Measurements from ENCODE around the gene DHTKD1.

The DHTKD1 gene

GRCh38 chr10:12073526-12073925, 4.8 kb downstream of the DHTKD1 start:
- Histone ChIP-seq H3K79me1 (ENCODE audit: low read depth, low read length) (peaks cover 4% of the 10 kb centered on the region), H2BK15ac (ENCODE audit: low read length) (no peak overlapping the region), H3K4me3 (ENCODE audit: low read length in 2 of 2) (no peak overlapping the region), H3K23ac (ENCODE audit: low read depth, low read length, poor library complexity) (no peak overlapping the region), H3K36me3 (replicated peaks in 1 of 2; ENCODE audit: control insufficient read depth in 2 of 2, insufficient read depth in 2 of 2, low read length in 2 of 2) (peaks cover 3 to 9% of the 10 kb centered on the region in 2 donors), H3K9ac (ENCODE audit: low read depth, low read length, poor library complexity) (no peak overlapping the region), H2BK12ac (ENCODE audit: low read length) (no peak overlapping the region), H3K14ac (ENCODE audit: low read length) (no peak overlapping the region), H3K4me1 (ENCODE audit: control insufficient read depth in 2 of 2, insufficient read depth in 1 of 2, low read depth in 1 of 2, low read length in 2 of 2) (peaks cover 0 to 2% of the 10 kb centered on the region in 2 donors), H2BK120ac (ENCODE audit: low read depth, low read length) (no peak overlapping the region), H2AK5ac (ENCODE audit: low read depth, low read length) (no peak overlapping the region), H3K27ac (replicated peaks; ENCODE audit: low read length) (no peak overlapping the region), H3K4ac (ENCODE audit: low read length) (no peak overlapping the region), H3K27me3 (ENCODE audit: control insufficient read depth in 3 of 3, insufficient read depth in 3 of 3, low read depth in 1 of 3, low read length in 3 of 3) (no peaks in the 10 kb centered on the region), H4K91ac (ENCODE audit: low read depth, low read length, poor library complexity) (no peak overlapping the region), H4K8ac (ENCODE audit: low read depth, low read length) (no peak overlapping the region), H2AFZ (ENCODE audit: low read length) (no peak overlapping the region), H3K4me2 (ENCODE audit: insufficient read depth, low read length, poor library complexity, severe bottlenecking) (no peak overlapping the region), H2BK5ac (ENCODE audit: low read length) (no peak overlapping the region), H3K9me3 (replicated peaks in 1 of 2; ENCODE audit: control insufficient read depth in 2 of 2, insufficient read depth in 1 of 2, low read depth in 1 of 2, low read length in 2 of 2) (no peaks in the 10 kb centered on the region), H3K18ac (ENCODE audit: low read length) (no peak overlapping the region)
- no CpG with 5 or more reads among the region's 4 CpGs for WGBS, 2 donors (ENCODE audit: extremely low coverage in 2 of 2, insufficient read length in 2 of 2, insufficient replicate concordance in 1 of 2)
- no peak for DNase-seq (ENCODE audit: low spot score)

DNA sequence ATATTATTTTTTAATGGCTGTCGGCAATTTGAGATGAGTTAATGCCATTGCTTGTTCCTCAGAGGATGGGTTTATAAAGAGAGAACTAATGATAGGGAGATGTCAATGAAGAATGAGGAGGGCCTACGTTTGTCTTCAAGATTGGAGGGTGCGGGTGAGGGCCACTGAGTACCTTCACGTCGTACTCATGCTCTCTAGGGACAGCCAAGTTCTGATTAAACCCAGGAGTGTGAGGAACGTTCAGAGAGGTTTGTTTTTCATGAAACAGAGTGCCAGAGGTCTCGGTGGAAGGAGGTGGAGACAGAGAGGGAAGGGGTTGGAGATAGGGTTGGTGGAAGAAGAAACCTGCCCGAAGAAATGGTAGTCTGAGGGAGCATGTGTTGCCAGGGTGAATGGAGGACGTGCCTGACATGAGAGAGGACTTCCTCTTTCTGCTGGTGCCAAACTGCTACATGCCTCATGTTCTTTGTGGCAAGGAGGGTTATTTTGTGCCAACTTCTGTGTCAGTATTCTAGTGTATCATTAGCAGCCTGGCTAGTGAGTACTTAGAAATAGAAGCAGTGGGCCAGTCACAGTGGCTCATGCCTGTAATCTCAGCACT, 8.9 kb downstream of the DHTKD1 start:
- WGBS, 2 donors (ENCODE audit: extremely low coverage in 2 of 2, insufficient read length in 2 of 2, insufficient replicate concordance in 1 of 2), result no CpG with 5 or more reads among the region's 9 CpGs
- H3K4ac ChIP-seq (ENCODE audit: low read length), result no peak overlapping the region
- no peak overlapping the region for H2AFZ ChIP-seq (ENCODE audit: low read length)
- no peak overlapping the region for H3K23ac ChIP-seq (ENCODE audit: low read depth, low read length, poor library complexity)
- H2BK5ac ChIP-seq (ENCODE audit: low read length), result no peak overlapping the region
- peaks cover 7 to 29% of the 10 kb centered on the region in 2 donors for H3K36me3 ChIP-seq (replicated peaks in 1 of 2; ENCODE audit: control insufficient read depth in 2 of 2, insufficient read depth in 2 of 2, low read length in 2 of 2)
- H3K14ac ChIP-seq (ENCODE audit: low read length), result no peak overlapping the region
- H3K9ac ChIP-seq (ENCODE audit: low read depth, low read length, poor library complexity), result no peak overlapping the region
- H2AK5ac ChIP-seq (ENCODE audit: low read depth, low read length), result no peak overlapping the region
- no peak overlapping the region for H4K8ac ChIP-seq (ENCODE audit: low read depth, low read length)
- no peak overlapping the region for H2BK120ac ChIP-seq (ENCODE audit: low read depth, low read length)
- H2BK12ac ChIP-seq (ENCODE audit: low read length), result no peak overlapping the region
- no peak overlapping the region for H2BK15ac ChIP-seq (ENCODE audit: low read length)
- no peaks in the 10 kb centered on the region for H3K27me3 ChIP-seq (ENCODE audit: control insufficient read depth in 3 of 3, insufficient read depth in 3 of 3, low read depth in 1 of 3, low read length in 3 of 3)
- no peaks in the 10 kb centered on the region for H3K9me3 ChIP-seq (replicated peaks in 1 of 2; ENCODE audit: control insufficient read depth in 2 of 2, insufficient read depth in 1 of 2, low read depth in 1 of 2, low read length in 2 of 2)
- peaks cover 2% of the 10 kb centered on the region for H3K79me1 ChIP-seq (ENCODE audit: low read depth, low read length)
- no peaks in the 10 kb centered on the region for H3K4me1 ChIP-seq (ENCODE audit: control insufficient read depth in 2 of 2, insufficient read depth in 1 of 2, low read depth in 1 of 2, low read length in 2 of 2)
- no peak overlapping the region for H3K4me3 ChIP-seq (ENCODE audit: low read length in 2 of 2)
- no peak overlapping the region for H4K91ac ChIP-seq (ENCODE audit: low read depth, low read length, poor library complexity)
- no peak for DNase-seq (ENCODE audit: low spot score)
- H3K27ac ChIP-seq (replicated peaks; ENCODE audit: low read length), result no peak overlapping the region
- H3K4me2 ChIP-seq (ENCODE audit: insufficient read depth, low read length, poor library complexity, severe bottlenecking), result no peak overlapping the region
- H3K18ac ChIP-seq (ENCODE audit: low read length), result no peak overlapping the region

DNA sequence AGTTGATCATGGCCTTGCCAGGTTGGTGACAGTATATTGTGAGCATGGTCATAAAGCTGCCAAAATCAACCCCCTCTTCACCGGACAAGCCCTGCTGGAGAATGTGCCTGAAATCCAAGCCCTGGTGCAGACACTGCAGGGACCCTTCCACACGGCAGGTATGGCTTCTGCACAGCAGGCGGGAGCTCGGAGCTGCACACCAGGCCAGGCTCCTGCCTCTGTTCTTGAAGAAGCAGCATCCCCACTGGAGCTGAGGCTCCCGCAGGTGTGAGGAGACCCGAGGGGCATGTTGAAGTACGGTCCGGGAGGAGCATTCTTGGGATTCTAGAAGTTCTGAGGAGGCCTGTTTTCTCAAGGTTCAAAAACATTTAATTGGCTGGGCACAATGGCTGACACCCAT, 12.7 kb downstream of the DHTKD1 start:
- H3K4ac ChIP-seq (ENCODE audit: low read length), result no peak overlapping the region
- no peak for DNase-seq (ENCODE audit: low spot score)
- H3K79me1 ChIP-seq (ENCODE audit: low read depth, low read length), result peaks cover 2% of the 10 kb centered on the region
- no peak overlapping the region for H3K18ac ChIP-seq (ENCODE audit: low read length)
- no peak overlapping the region for H2BK5ac ChIP-seq (ENCODE audit: low read length)
- no peaks in the 10 kb centered on the region for H3K4me1 ChIP-seq (ENCODE audit: control insufficient read depth in 2 of 2, insufficient read depth in 1 of 2, low read depth in 1 of 2, low read length in 2 of 2)
- no peak overlapping the region for H3K9ac ChIP-seq (ENCODE audit: low read depth, low read length, poor library complexity)
- no peak overlapping the region for H4K91ac ChIP-seq (ENCODE audit: low read depth, low read length, poor library complexity)
- no peak overlapping the region for H3K14ac ChIP-seq (ENCODE audit: low read length)
- no peak overlapping the region for H3K27ac ChIP-seq (replicated peaks; ENCODE audit: low read length)
- H2BK120ac ChIP-seq (ENCODE audit: low read depth, low read length), result no peak overlapping the region
- no peak overlapping the region for H2AFZ ChIP-seq (ENCODE audit: low read length)
- no peak overlapping the region for H2BK15ac ChIP-seq (ENCODE audit: low read length)
- H3K4me2 ChIP-seq (ENCODE audit: insufficient read depth, low read length, poor library complexity, severe bottlenecking), result no peak overlapping the region
- WGBS, 2 donors (ENCODE audit: extremely low coverage in 2 of 2, insufficient read length in 2 of 2, insufficient replicate concordance in 1 of 2), result no CpG with 5 or more reads among the region's 8 CpGs
- no peak overlapping the region for H2AK5ac ChIP-seq (ENCODE audit: low read depth, low read length)
- H3K4me3 ChIP-seq (ENCODE audit: low read length in 2 of 2), result no peak overlapping the region
- H3K36me3 ChIP-seq (replicated peaks in 1 of 2; ENCODE audit: control insufficient read depth in 2 of 2, insufficient read depth in 2 of 2, low read length in 2 of 2), result peaks cover 7 to 61% of the 10 kb centered on the region in 2 donors
- H3K23ac ChIP-seq (ENCODE audit: low read depth, low read length, poor library complexity), result no peak overlapping the region
- H2BK12ac ChIP-seq (ENCODE audit: low read length), result no peak overlapping the region
- no peaks in the 10 kb centered on the region for H3K27me3 ChIP-seq (ENCODE audit: control insufficient read depth in 3 of 3, insufficient read depth in 3 of 3, low read depth in 1 of 3, low read length in 3 of 3)
- H3K9me3 ChIP-seq (replicated peaks in 1 of 2; ENCODE audit: control insufficient read depth in 2 of 2, insufficient read depth in 1 of 2, low read depth in 1 of 2, low read length in 2 of 2), result no peaks in the 10 kb centered on the region
- H4K8ac ChIP-seq (ENCODE audit: low read depth, low read length), result no peak overlapping the region

GRCh38 chr10:12081879-12082557, 13.3 kb downstream of the DHTKD1 start:
- Histone ChIP-seq H3K4ac (ENCODE audit: low read length) (no peak overlapping the region), H4K8ac (ENCODE audit: low read depth, low read length) (no peak overlapping the region), H3K9ac (ENCODE audit: low read depth, low read length, poor library complexity) (no peak overlapping the region), H3K4me1 (ENCODE audit: control insufficient read depth in 2 of 2, insufficient read depth in 1 of 2, low read depth in 1 of 2, low read length in 2 of 2) (no peaks in the 10 kb centered on the region), H3K36me3 (replicated peaks in 1 of 2; ENCODE audit: control insufficient read depth in 2 of 2, insufficient read depth in 2 of 2, low read length in 2 of 2) (peaks cover 7 to 66% of the 10 kb centered on the region in 2 donors), H2BK12ac (ENCODE audit: low read length) (no peak overlapping the region), H3K27me3 (ENCODE audit: control insufficient read depth in 3 of 3, insufficient read depth in 3 of 3, low read depth in 1 of 3, low read length in 3 of 3) (no peaks in the 10 kb centered on the region), H3K4me3 (ENCODE audit: low read length in 2 of 2) (no peak overlapping the region), H3K27ac (replicated peaks; ENCODE audit: low read length) (no peak overlapping the region), H3K23ac (ENCODE audit: low read depth, low read length, poor library complexity) (no peak overlapping the region), H3K9me3 (replicated peaks in 1 of 2; ENCODE audit: control insufficient read depth in 2 of 2, insufficient read depth in 1 of 2, low read depth in 1 of 2, low read length in 2 of 2) (no peaks in the 10 kb centered on the region), H2AK5ac (ENCODE audit: low read depth, low read length) (no peak overlapping the region), H2AFZ (ENCODE audit: low read length) (no peak overlapping the region), H3K79me1 (ENCODE audit: low read depth, low read length) (peaks cover 2% of the 10 kb centered on the region), H2BK15ac (ENCODE audit: low read length) (no peak overlapping the region), H3K14ac (ENCODE audit: low read length) (no peak overlapping the region), H4K91ac (ENCODE audit: low read depth, low read length, poor library complexity) (no peak overlapping the region), H3K18ac (ENCODE audit: low read length) (no peak overlapping the region), H2BK120ac (ENCODE audit: low read depth, low read length) (no peak overlapping the region), H2BK5ac (ENCODE audit: low read length) (no peak overlapping the region), H3K4me2 (ENCODE audit: insufficient read depth, low read length, poor library complexity, severe bottlenecking) (no peak overlapping the region)
- DNase-seq (ENCODE audit: low spot score), result no peak
- no CpG with 5 or more reads among the region's 6 CpGs for WGBS, 2 donors (ENCODE audit: extremely low coverage in 2 of 2, insufficient read length in 2 of 2, insufficient replicate concordance in 1 of 2)

Data from neuronal stem cell (in vitro differentiated cells).